Muscle layer of colon (tissue), 2 donors: ENCODE measurements around the gene ZNF599.

Source experiments
- H3K27ac ChIP-seq: one replicate; pipeline ENCODE4 v1.7.0; 2013; ENCODE audit warnings: low read depth, mild to moderate bottlenecking, low read length, moderate library complexity
- H3K27me3 ChIP-seq, 2 donors: one replicate each; pipeline ENCODE4 v1.7.0; 2013; ENCODE audit warnings: low read length in 2 of 2, mild to moderate bottlenecking in 2 of 2; ENCODE audit not compliant: insufficient read depth in 2 of 2, control insufficient read depth in 1 of 2
- H3K36me3 ChIP-seq: one replicate; pipeline ENCODE4 v1.7.0; 2013; ENCODE audit warnings: mild to moderate bottlenecking, low read length; ENCODE audit not compliant: insufficient read depth
- H3K4me1 ChIP-seq: one replicate; pipeline ENCODE4 v1.7.0; 2013; ENCODE audit warnings: mild to moderate bottlenecking, low read length; ENCODE audit not compliant: insufficient read depth
- H3K4me3 ChIP-seq, 2 donors: one replicate each; pipeline ENCODE4 v1.7.0; 2013; ENCODE audit warnings: low read length in 2 of 2, low read depth in 1 of 2, mild to moderate bottlenecking in 1 of 2, moderate library complexity in 1 of 2
- H3K9ac ChIP-seq: one replicate; pipeline ENCODE4 v1.7.0; 2013; ENCODE audit warnings: low read length
- H3K9me3 ChIP-seq: one replicate; pipeline ENCODE4 v1.7.0; 2013; ENCODE audit warnings: mild to moderate bottlenecking, low read length
- donor health status: abdominal sarcoma.
- donor health status: Adenocarcinoma of cecum.

Gene ZNF599

DNA sequence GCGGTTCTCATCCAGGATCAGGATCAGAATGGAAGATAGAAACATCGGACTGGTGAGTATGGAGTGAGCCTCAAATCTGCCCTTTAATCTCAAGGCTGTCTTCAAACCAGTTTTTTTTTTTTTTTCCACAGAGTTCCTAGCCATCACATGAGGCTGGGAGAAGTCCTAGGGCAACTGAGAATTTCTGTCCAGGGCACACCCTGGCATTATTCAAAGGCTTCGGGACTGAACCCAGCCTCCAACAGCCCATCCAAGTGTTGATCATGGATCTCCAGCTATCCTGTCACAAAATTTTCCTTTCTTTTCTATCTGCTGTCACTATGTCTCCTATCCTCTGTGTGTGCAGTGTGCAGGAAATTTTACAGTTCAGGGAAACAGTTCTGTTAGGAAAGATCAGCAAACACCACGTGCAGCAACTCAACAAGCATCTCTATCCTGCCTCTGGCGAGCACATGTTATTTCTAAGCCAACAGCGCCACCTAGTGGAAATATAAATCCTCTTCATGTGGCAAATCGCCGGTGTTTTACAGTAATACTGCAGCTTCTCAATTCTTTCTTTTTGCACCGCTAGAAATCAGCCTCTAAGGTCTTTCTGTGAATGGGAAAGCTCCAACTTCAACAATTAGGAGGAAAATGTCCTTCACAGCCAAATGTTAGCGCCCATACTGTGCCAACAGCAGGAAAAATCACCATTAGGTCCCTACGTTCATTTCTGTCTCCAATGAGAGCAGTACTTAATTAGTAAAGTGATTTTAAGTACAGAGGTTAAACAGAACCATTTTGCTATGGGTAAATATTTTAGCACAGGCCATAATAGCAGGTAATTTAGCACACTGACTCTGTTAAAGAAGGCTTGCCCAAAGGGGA, 60.4 kb downstream of the ZNF599 start:
- Histone ChIP-seq H3K36me3 (no peaks in the 10 kb centered on the region), H3K9me3 (peaks cover 4% of the 10 kb centered on the region), H3K4me3 (no peak overlapping the region), H3K27ac (no peak overlapping the region), H3K9ac (no peak overlapping the region), H3K4me1 (no peaks in the 10 kb centered on the region), H3K27me3 (no peaks in the 10 kb centered on the region)

DNA sequence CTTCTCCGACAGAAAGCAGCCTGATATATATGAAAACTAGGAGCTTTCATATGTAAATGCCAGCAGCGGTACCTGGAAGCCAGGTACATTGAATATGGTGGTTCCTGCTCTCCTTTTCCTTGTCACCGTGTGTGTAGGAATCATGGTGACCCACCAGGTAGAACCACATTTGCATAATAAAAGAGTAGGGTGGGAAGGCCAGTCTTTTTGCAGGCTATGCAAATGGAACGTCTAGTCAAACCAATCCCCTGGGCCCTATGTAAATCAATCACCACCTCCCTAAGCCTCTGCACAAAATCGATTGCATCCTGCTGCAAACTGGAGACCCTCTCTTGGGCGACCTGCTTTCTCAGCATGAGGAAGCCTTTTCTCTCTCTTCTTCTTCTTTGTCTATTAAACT, 61.1 kb downstream of the ZNF599 start:
- Histone ChIP-seq H3K9ac (no peak overlapping the region), H3K4me3 (no peak overlapping the region), H3K36me3 (no peaks in the 10 kb centered on the region), H3K4me1 (no peaks in the 10 kb centered on the region), H3K27me3 (no peaks in the 10 kb centered on the region), H3K27ac (no peak overlapping the region), H3K9me3 (peaks cover 4% of the 10 kb centered on the region)
